NCI-H2227 (cell line): ENCODE measurements around the gene ADRM1.

Source experiments
- DNase-seq: peaks from one replicate; lab custom pipeline; 2025; ENCODE audit not compliant: unreplicated experiment; lab: John Stamatoyannopoulos, UW

ADRM1 gene

GRCh38 chr20:62309198-62309944 lies 6.6 kb downstream of the ADRM1 start:
- DNase-seq: no peak

DNA sequence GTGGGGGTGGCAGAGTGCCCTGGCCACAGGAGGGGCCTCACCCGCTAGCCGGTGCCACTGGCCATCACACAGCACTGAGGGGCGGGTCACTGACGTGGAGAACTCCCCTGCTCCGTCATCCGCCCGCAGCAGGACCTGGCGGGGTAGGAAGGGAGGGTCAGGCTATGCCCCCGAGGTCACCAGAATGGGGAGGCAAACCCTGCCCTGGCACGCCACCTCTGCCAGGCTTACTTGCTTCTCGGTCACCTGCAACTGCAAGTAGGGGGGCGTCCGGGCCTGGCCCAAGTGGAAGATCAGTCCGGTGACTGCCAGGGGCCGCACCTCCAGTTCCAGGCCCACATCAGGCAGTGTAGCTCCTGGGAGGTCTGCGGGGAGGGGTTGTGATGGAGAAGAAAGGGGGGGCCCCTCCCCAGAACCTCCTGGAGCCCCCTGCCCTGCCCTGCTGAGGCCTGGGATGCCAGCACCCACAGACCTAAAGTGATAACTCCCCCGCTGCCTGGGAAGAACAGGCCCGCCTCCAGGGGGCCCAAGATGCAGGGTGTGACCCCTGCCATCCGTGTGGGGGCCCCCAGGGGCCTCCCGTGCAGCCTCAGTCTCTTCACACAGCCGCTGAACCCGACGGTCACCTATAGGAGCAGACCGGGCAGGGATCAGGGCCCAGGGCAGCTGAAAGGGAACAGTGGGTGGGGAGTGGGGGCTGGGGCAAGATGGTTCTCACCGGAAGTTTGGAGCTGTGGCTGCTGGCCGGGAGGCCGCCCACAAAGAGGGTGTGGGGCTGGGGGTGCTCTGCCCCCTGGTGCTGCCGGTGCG lies 7.4 kb downstream of the ADRM1 start:
- DNase-seq: no peak

- no peak for DNase-seq
Measured at GRCh38 chr20:62310757-62311121, 7.9 kb downstream of the ADRM1 start.

GRCh38 chr20:62311150-62311549 lies 8.4 kb downstream of the ADRM1 start:
- no peak for DNase-seq

DNA sequence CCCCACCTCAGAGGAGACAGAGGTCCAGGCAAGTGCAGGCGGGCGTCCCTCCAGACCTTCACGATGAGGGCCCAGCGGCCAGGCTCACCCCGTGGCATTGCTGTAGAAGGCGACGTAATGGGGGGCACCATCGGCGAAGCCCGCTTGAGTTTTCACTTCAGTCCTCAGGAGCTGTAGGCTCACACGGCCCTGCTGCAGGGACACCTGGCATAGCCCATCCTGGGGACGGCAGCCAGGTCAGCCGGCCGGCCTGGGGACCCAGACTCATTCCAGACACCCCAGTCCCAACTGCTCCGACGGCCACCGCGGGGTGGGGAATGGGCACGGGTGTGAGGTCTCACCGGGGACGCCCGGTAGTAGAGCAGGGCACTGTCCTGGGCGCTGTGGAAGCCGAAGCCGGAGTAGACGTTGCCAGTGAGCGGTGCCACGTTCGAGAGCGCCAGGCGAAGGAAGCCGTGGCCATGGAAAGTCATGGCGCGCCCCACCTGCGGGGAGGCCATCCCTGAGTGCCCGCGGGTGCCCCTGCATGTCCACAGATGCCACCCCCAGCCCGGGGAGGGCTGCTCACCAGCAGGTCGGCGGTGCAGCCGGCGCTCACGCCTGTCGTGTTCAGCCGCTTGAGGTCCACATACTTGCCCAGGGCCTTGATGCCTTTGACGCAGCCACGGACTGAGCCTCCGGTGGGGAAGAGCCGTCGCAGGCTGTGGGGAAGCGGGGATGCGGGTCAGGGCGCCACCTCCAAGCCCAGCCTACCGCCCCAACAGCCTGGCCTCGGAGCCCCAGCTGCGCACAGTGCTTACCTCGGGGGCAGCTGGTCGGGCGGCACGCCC lies 9.2 kb downstream of the ADRM1 start:
- DNase-seq: no peak

- no peak for DNase-seq
Measured at GRCh38 chr20:62312662-62312977, 9.8 kb downstream of the ADRM1 start.

DNA sequence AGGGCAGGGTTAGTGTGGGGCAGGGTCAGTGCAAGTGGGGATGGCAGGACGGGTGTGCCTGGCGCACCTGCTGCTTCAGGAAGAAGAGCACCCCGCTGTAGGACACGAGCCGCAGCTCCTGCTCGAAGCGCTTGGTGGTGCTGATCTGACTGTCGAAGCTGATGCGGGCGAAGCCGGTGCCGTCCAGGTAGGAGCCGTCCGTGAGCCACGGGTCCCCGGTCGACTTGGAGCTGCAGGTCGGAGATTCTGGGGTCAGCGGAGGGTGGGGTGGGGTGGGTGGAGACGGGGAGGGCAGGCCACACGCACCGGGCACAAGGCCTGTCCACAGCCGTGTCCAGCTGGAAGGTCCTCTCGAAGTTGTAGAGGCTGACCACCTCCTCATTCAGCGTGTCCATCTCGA lies 10.2 kb downstream of the ADRM1 start:
- no peak for DNase-seq

GRCh38 chr20:62313460-62314338 lies 10.9 kb downstream of the ADRM1 start:
- no peak for DNase-seq

- no peak for DNase-seq
Measured at GRCh38 chr20:62314339-62314638, 11.5 kb downstream of the ADRM1 start.

DNA sequence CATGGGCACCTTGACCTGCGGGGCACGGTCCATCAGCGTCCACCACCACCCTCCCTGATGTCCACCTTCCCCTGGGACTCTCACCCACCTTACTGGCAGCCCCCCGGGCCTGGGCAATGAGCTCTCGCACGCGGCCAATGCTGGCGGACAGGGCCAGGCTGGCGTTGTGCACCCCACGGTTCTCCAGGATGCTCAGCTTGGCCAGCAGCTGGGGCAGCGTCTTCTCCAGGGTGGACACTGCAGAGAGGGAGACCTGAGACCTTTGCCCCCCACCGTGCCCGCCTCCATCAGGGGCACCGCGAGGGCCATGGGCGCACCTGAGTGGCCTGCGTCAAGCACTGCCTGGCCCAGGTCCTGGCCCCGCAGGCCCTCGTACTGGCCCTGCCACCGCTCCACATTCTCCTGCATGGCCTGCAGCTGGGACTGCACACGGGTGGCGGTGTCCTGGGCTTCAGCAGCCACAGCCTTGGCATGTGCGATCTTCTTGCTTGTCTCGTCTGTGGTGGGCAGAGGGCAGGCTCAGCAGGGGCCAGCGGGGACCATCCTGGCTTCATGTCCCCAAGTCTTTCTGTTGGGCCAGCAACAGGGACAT lies 12.0 kb downstream of the ADRM1 start:
- DNase-seq: no peak

DNA sequence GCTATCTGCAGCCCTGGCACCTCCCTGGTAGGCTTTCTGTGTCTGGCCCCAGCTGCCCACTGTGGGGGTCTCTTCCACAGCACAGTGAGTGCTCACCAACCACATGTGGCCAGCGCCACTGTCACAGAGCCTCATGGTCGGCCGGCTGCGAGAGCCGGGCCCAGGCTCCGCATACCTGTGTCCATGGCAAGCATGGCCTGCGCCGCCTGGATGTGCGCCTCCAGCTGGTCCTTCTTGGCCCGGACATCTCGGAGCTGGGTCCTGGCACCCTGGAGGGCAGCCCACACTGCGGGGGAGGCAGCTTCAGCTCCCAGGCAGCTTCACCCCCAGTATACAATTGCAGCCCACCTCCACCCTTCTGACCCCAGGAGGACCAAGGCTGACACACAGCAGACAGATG lies 13.0 kb downstream of the ADRM1 start:
- DNase-seq: no peak

DNA sequence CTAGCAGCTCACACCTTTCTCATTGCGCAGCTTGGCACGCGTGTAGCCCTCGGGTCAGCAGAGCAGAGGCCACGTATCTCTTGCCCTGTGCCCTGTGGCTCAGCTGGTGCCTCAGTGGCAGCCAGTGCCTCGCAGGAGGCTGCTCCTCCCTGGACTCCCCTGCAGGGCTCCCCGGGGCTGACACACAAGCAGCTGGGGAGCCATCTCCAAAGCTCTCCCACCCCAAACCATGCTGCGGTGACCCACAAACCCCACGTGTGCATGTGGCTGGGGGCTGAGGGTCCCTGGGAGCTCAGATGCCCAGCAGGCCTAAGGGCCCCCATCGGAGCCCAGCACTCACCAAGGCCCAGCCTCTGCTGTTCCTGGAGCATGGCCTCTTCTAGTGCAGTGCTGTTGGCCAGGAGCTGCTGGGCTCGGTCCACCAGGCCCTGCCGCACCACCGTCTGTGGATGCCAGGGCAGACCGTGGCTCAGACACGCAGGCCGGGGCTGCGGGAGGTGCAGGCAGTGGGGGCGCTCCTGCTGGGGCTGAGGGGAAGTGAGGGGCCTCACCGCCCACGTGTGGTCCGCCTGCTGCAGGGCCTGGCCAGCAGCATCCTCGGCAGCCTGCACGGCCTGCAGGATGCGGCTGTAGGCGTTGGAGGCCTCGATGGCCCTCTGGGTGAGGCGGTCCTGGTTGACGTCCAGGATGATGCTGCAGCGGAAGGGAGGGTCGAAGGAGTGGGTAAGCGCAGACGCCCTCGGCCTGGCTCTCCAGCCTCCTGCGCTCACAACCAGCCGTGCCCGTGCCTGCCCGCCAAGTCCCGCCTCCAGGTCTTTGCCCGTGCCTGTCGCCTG lies 13.8 kb downstream of the ADRM1 start:
- DNase-seq: no peak

- no peak for DNase-seq
Measured at GRCh38 chr20:62317167-62317655, 14.4 kb downstream of the ADRM1 start.

DNA sequence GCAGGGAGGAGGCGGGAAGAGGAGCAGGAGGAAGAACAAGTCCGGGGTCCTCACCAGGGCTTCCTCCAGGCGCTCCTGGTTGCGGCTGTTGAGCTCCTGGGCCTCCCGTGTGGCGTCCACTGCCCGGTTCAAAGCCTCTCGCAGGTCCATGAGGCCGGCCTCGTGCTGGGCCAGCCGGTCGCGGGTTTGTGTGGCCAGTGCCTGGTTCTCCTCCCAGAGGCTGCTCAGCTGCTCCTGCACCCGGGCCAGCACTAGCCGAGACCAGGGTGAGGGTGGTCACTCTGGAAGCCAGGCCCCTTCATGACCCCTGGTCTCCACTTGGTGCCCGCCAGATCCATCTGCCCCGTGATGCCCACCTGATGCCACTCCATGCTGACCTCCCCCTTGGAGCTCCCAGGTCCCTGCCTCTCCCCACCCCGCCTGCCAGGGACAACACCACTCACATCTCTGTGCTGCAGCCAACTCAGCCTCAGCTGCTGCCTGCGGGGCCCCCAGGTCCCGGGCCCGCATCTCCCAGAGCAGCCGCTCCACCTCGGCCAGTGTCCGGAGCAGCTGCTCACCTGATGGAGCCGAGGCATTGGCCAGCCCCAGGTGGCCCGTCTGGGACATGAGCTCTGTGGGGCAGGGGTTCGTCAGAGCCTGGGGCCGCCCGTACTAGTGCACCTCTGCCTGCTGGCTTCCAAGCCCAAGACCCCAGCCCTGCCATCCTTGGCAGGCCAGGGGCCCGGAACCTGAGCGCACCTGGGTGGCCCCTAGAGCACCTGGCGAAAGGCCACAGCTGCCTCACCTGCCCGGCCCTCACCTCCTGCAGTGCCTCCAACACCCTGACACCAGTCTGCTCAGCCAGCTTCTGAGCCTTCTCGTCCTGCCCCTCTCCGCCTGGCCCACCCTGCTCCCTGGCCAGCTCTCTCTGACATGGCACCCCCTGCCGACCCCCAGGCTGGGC lies 15.9 kb downstream of the ADRM1 start:
- no peak for DNase-seq

GRCh38 chr20:62319346-62319909 lies 16.6 kb downstream of the ADRM1 start:
- DNase-seq: no peak

DNA sequence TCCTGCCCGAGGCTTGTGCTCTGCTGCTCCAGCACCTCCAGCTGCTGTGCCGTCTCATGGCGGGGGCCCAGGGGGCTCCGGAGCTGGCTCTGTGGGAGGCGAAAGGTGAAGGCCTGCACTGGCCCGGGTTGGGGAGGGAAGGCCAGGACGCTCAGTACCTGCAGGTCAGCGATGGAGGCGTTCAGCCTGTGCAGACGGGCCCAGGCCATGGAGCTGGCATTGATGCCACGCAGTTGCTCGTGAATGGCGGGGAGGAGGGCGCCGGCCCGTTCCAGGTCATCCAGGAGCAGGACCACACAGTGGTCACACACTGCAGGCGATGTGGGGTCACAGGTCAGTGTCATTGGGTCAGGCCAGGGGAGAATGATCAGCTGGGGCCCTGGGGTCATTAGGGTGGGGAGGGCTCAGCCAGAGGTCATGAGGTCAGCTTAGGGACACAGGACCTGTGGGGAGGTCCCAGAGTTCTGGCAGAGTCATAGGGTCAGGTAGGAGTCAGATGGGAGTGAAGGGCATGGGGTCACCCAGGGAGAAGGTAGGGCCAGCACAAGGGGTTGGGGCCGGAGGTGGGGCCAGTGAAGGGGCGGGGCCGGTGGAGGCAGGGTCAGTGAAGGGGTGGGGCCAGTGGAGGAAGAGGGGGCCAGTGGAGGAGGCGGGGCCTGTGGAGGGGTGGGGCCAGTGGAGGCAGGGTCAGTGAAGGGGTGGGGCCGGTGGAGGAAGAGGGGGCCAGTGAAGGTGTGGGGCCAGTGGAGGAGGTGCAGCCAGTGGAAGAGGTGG lies 18.0 kb downstream of the ADRM1 start:
- DNase-seq: no peak

DNA sequence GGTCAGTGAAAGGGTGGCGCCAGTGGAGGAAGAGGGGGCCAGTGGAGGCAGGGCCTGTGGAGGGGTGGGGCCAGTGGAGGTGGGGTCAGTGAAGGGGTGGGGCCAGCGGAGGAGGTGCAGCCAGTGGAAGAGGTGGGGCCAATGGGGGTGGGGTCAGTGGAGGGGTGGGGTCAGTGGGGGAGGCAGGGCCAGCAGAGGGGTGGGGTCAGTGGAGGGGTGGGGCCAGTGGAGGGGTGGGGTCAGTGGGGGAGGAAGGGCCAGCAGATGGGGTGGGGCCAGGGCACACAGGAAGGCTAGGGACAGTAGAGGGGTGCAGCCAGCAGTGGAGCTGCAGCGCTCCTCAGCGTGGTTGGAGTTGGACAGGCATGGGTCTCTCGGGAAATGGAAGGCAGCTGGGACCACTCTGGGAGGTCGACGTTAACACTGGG lies 18.7 kb downstream of the ADRM1 start:
- no peak for DNase-seq
